ENCODE measurements around the gene KLHL24.
"Not testable (repeated sequence)": the region's sequence is repeated elsewhere in the genome, so short reads cannot be mapped to it uniquely, and the experiment has no call there.

Gene KLHL24, protein sequence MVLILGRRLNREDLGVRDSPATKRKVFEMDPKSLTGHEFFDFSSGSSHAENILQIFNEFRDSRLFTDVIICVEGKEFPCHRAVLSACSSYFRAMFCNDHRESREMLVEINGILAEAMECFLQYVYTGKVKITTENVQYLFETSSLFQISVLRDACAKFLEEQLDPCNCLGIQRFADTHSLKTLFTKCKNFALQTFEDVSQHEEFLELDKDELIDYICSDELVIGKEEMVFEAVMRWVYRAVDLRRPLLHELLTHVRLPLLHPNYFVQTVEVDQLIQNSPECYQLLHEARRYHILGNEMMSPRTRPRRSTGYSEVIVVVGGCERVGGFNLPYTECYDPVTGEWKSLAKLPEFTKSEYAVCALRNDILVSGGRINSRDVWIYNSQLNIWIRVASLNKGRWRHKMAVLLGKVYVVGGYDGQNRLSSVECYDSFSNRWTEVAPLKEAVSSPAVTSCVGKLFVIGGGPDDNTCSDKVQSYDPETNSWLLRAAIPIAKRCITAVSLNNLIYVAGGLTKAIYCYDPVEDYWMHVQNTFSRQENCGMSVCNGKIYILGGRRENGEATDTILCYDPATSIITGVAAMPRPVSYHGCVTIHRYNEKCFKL

DNA sequence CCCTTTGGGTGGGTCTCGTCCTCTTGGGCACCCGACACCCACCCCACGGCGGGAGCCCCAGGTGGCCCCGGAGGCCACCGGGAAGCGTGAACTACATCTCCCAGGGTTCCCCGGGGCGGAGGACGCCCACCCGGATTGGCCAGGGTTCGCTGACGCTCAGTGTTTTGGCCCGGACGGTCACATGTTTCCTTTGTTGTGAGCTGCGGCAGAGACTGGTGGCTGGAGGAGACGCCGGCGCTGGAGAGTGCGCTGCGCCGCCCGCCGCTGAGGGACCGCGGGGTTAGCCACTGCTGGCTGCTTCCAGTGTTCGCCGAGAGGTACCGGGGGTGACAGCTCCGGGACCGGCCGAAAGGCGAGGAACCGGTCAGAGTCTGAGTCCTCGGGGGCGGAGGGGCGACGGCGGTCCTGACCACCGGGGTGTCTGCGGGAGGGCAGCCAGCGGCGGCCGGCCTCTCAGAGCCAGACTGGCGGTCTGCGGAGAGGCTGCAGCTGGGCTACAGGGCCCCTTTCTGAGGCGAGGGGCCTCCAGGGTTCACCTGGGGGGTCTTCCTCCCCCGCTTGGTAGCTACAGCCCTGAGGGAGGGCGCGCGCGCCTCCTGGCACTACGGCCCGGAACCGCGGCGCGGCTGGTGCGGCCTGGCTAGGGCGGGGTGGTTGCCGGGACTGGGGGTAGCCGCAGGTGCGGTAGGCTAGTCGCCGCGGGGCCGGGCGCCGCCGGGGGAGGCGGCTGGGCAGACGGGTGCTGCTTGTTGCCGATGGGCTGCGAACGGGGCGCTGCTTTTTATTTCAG lies at the start of gene KLHL24:
Gene KLHL24 (plus strand): TSS at position 193 of the 790 bp plus-strand sequence. CDS start 14,734 bp downstream, outside the sequence.
- peak; percentile 84 for DNase-seq (ENCODE audit: low read depth)

GRCh38 chr3:183586477-183586876 lies 48.9 kb upstream of the KLHL24 start:
- DNase-seq (ENCODE audit: low read depth), result no peak

- DNase-seq (ENCODE audit: low read depth), result no peak
Measured at GRCh38 chr3:183587336-183587735, 48.1 kb upstream of the KLHL24 start.

DNA sequence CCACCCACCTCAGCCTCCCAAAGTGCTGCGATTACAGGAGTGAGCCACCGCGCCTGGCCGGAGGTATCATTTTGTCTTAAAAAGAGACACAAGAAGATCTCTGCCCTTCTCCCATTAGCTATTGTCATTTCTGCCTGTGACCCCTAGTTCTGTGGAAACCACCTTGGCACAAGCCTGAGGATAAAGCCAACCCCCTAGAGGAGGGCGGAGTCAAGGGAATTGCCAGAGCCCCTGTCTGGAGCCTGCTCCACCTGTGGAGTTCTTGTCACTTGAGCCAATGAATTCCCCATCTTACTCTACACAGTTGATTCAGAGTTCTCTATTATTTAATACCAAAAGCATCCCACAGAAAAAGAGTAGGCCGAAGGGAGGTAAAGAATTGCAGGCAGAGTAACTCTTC lies 45.0 kb upstream of the KLHL24 start:
- DNase-seq (ENCODE audit: low read depth), result no peak

DNA sequence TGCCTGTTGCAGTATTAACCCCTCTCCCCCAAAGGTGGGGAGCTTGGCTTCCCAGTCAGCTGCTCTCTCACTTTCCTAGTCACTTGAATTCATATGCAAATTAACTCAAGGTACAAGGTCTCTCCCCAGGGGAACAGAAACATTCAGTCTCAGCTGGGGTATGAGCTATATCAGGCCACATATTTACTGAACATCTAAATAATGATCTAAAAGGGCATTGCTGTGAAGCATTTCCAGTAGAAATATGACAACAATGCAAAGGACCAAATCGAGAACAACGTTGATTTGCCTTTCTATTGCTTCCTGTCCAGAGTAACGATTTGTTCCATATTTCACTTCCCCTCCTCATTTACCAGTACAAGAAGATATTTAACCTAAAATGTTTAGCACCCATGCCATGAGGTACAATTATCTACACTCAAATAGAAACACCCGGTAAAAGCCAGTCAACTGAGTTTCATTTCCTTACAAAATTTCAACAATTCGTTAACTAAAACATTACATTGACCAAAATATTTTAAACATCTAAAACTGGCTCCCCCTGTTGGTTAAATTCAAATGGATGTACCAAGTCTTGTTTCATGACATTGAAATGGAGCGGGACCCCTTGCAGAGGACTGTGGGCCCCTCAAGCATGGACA lies 43.4 kb upstream of the KLHL24 start:
- DNase-seq (ENCODE audit: low read depth), result no peak

- no peak for DNase-seq (ENCODE audit: low read depth)
Measured at GRCh38 chr3:183592821-183593220, 42.6 kb upstream of the KLHL24 start.

DNA sequence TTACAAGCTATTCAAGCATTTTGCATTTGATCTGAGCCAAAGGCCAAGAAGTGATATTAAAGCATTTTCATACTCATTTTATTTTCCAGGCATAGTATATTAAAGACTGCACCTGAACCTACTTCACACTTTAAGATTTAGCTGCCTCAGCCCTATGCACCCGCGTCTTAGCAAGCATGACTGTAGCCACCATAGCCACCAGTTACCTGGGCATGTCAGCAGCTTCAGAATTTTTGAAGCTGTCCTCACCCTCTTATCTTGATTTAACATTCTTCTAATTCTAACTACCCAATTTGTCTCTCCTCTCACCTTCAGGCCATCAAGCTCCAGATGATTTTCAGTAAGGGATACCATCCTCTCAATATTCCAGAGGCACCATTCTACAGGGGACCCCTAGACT lies 40.8 kb upstream of the KLHL24 start:
- DNase-seq (ENCODE audit: low read depth), result no peak

- DNase-seq (ENCODE audit: low read depth), result no peak
Measured at GRCh38 chr3:183597959-183598358, 37.5 kb upstream of the KLHL24 start.

DNA sequence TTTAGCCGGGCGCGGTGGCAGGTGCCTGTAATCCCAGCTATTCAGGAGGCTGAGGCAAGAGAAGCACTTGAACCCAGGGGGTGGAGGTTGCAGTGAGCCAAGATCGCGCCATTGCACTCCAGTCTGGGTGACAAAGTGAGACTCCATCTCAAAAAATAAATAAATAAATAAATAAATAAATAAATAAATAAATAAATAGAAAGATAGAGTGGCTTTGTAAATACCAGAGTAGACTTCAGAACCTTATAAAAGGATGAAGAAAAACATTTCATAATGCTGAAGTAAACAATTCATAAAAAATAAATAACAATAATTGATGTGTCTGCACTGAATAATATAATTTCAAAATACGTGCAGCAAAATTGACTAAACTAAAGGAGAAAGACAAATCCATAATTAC lies 24.1 kb upstream of the KLHL24 start:
- DNase-seq (ENCODE audit: low read depth), result not testable (repeated sequence)

DNA sequence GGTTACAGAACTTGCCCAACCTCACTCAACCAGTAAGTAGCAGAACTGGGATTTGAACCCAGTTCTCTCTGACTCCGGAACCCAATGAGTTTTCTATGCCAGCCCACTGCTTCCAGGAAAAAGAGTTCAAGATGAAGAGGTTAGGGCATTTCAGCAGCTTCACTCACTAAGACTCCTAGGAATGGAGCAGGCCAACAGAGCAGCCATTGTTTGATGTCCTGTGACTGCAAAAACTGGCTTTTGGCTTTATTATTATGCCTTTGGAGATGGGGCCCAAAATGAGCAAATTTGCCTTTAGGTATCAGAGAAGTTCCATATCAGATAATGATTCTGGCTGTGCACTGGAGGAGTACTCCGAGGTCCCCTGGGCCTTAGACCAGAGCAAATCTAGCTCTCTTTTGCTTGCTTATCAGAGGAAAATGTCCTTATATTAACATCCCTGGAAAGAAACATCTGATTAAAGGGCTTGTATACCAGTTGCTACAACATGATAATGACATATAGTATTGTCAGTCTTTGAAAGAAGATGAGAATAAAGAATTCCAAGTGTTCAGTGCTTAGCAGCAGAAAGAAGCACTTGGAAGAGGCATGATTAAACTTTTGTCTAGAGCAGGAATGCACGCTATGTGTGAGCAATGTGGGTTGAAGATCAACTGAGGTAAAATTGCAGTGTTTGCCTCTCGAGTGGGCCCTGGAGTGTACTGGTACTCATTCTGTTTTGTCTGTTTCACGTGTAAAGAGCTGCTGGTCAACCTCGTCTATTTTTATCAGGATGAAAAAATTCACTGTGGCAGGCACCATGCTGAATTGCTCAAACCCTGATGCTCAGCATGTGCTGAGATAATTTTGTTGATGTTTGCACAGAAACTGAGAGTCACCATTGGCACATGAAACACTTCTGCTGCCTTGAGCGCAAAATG lies 21.8 kb upstream of the KLHL24 start:
- no peak for DNase-seq (ENCODE audit: low read depth)

DNA sequence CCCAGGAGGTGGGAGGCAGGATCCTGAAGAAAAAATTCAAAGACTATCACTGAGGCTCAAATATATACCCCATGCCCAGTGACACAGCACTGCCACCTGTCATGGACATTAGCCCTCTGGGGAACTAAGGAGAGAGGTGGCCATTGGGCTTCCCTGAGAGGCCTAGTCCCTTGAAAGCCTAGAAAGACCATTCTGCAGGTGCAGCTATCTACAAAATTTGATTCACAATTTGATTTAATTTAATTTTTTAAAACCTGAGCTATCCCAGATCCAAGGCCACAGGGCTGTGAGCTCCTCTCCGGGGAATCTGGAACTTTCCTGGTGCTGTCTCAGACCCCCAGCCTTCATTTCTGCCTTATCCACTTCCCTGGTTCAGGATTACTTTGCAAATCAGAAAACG lies 16.9 kb upstream of the KLHL24 start:
- DNase-seq (ENCODE audit: low read depth), result no peak

DNA sequence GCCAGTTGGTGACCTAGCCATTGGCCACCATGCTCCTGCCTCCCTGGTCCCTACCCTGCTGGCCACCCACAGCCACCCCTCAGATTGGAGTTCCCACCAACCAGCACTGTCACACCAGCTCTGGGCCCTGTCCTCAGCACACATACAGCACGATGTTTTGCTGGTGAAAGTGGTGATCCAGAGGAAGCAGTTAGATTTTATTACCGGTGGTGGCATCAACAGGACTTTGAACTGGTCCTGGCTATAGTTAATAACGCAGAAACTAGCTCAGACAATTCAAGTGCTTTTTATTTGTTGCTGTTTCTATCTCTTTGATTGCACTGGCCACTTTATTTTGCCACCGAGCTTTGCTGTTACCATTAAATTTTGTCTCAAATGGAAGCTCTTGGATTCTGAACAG lies 16.4 kb upstream of the KLHL24 start:
- no peak for DNase-seq (ENCODE audit: low read depth)

- no peak for DNase-seq (ENCODE audit: low read depth)
Measured at GRCh38 chr3:183619624-183620251, 15.7 kb upstream of the KLHL24 start.

DNA sequence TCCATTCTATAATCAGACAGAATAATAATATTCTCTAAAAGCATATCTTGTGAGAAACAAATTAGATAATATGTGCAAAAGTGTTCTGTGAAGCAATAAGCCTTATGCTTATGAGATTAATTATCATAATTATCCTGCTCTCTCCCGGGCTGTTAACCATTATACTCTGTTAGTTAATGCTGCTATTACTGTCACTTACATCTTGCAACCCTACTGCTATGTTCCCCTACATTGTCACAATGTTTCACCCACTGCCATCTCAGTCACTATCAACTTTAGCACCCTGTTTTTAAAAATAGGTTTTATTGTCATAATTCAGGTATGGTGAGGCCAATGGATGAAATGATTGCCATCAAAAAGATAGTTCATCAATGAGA lies 15.2 kb upstream of the KLHL24 start:
- DNase-seq (ENCODE audit: low read depth), result no peak

GRCh38 chr3:183622473-183622872 lies 12.9 kb upstream of the KLHL24 start:
- not testable (repeated sequence) for DNase-seq (ENCODE audit: low read depth)

GRCh38 chr3:183626877-183627594 lies 8.4 kb upstream of the KLHL24 start:
- DNase-seq (ENCODE audit: low read depth), result no peak

DNA sequence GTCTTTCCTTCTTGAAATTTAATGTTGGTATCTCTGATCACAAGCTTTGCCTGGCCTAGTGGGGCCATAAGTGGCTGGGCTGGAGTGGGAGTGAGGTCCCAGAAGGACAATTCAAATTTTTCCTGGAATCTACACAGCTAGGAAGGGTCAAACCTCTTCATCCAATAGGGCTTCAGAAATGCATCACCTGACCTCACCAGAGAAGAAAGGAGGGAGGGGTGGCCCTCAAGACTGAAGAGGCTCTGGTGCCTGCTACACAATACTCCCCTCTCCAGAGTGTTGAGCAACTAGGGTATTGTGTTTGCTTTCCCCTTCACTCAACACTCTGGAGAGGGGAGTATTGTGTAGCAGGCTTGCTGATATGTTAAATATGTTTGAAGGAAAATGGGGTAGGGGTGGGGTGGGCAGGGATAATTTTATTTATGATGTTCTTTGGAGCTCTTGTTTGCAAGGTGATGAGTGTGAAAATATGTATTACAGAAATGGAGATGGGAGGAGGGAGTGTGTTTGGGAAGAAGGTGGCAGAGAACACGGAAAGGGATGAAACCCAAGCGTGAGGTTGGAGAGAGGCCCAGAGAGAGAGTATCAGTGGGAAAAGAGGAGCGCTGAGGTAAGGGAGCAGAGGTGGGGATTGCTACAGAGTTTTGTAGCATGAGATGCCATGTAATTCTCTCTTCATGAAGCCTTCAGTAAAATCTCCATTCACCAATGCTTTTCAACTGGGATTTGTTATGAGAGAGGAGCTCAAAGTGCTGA lies 5.7 kb upstream of the KLHL24 start:
- no peak for DNase-seq (ENCODE audit: low read depth)

GRCh38 chr3:183631715-183632114 lies 3.7 kb upstream of the KLHL24 start:
- DNase-seq (ENCODE audit: low read depth), result no peak

- not testable (repeated sequence) for DNase-seq (ENCODE audit: low read depth)
Measured at GRCh38 chr3:183632725-183633124, 2.7 kb upstream of the KLHL24 start.

All from T-helper 22 cell (primary cell).